GM12864 (cell line): Measurements from ENCODE around the gene OPN1SW.

ENCODE experiments used
- DNase-seq: peaks from one replicate; pipeline ENCODE4 v3.0.0-alpha.2; 2011; ENCODE audit warnings: low read depth
- H3K4me3 ChIP-seq: 2 replicates; pipeline ENCODE4 v1.5.1; 2011; ENCODE audit warnings: mild to moderate bottlenecking, low read depth, low read length, control low read depth
- CTCF ChIP-seq: IDR thresholded peaks from 2 replicates; pipeline ENCODE4 v1.5.1; 2011; ENCODE audit warnings: low read depth, mild to moderate bottlenecking, moderate library complexity, low read length, control low read depth, inconsistent platforms; ENCODE audit errors: missing control alignments

The OPN1SW gene

GRCh38 chr7:128801667-128802418 is 26.2 kb upstream of the OPN1SW start:
- no peak overlapping the region for H3K4me3 ChIP-seq
- no peak for TF ChIP-seq CTCF
- DNase-seq, result no peak

GRCh38 chr7:128801003-128801402 is 25.4 kb upstream of the OPN1SW start:
- H3K4me3 ChIP-seq, result no peak overlapping the region
- no peak for DNase-seq
- no peak for TF ChIP-seq CTCF

GRCh38 chr7:128800567-128800966 is 25.0 kb upstream of the OPN1SW start:
- H3K4me3 ChIP-seq, result no peak overlapping the region
- no peak for DNase-seq
- no peak for TF ChIP-seq CTCF

- DNase-seq, result no peak
- no peak overlapping the region for H3K4me3 ChIP-seq
- no peak for TF ChIP-seq CTCF
These were observed 23.9 kb upstream of the OPN1SW start for GRCh38 chr7:128799451-128799850.

GRCh38 chr7:128796327-128796726 is 20.7 kb upstream of the OPN1SW start:
- DNase-seq, result no peak
- no peak overlapping the region for H3K4me3 ChIP-seq
- TF ChIP-seq CTCF, result no peak

- DNase-seq, result no peak
These were observed 19.5 kb upstream of the OPN1SW start for GRCh38 chr7:128795129-128795528.

More at GRCh38 chr7:128795129-128795528, 19.5 kb upstream of the OPN1SW start:
- no peak overlapping the region for H3K4me3 ChIP-seq
- no peak for TF ChIP-seq CTCF
